HG03064 (cell line): Measurements from ENCODE around the gene RAB4A.
A peak's percentile ranks its signal among the peaks of the same experiment; 100 is the strongest.

Experiments
- ATAC-seq: cut with Tn5 transposase; IDR thresholded peaks from one replicate; pipeline ENCODE4 v1.9.1; 2021; ENCODE audit warnings: low read depth; ENCODE audit not compliant: unreplicated experiment

The RAB4A gene

GRCh38 chr1:229270547-229271447, at the start of gene RAB4A:
TSS of gene RAB4A (plus strand) at chr1:229271111. CDS start at chr1:229271340, 229 bp downstream.
- ATAC-seq, result peak; percentile 85

- no peak for ATAC-seq
These were observed 48.8 kb upstream of the RAB4A start for GRCh38 chr1:229222081-229222480.

GRCh38 chr1:229223498-229223897, 47.4 kb upstream of the RAB4A start:
- no peak for ATAC-seq

- no peak for ATAC-seq
These were observed 46.6 kb upstream of the RAB4A start for GRCh38 chr1:229224308-229224707.

- no peak for ATAC-seq
These were observed 45.6 kb upstream of the RAB4A start for GRCh38 chr1:229225331-229225782.

- no peak for ATAC-seq
These were observed 44.1 kb upstream of the RAB4A start for GRCh38 chr1:229226796-229227195.

- no peak for ATAC-seq
These were observed 43.5 kb upstream of the RAB4A start for GRCh38 chr1:229227298-229227919.

GRCh38 chr1:229228522-229228921, 42.4 kb upstream of the RAB4A start:
- no peak for ATAC-seq

- no peak for ATAC-seq
These were observed 41.7 kb upstream of the RAB4A start for GRCh38 chr1:229229137-229229720.

GRCh38 chr1:229229721-229230139, 41.2 kb upstream of the RAB4A start:
- no peak for ATAC-seq

GRCh38 chr1:229230140-229230892, 40.6 kb upstream of the RAB4A start:
- ATAC-seq, result peak; percentile 53

GRCh38 chr1:229230893-229231753, 39.8 kb upstream of the RAB4A start:
- ATAC-seq, result no peak

GRCh38 chr1:229231754-229232119, 39.2 kb upstream of the RAB4A start:
- ATAC-seq, result no peak

GRCh38 chr1:229234870-229235472, 35.9 kb upstream of the RAB4A start:
- no peak for ATAC-seq

GRCh38 chr1:229237320-229237719, 33.6 kb upstream of the RAB4A start:
- ATAC-seq, result no peak

- no peak for ATAC-seq
These were observed 32.7 kb upstream of the RAB4A start for GRCh38 chr1:229238231-229238630.

- ATAC-seq, result no peak
These were observed 32.1 kb upstream of the RAB4A start for GRCh38 chr1:229238674-229239415.

GRCh38 chr1:229240532-229240931, 30.4 kb upstream of the RAB4A start:
- no peak for ATAC-seq

GRCh38 chr1:229241390-229241789, 29.5 kb upstream of the RAB4A start:
- ATAC-seq, result no peak
